Fibroblast of mammary gland (primary cell): ENCODE data around the gene ZDBF2.

Experiments
- DNase-seq: peaks from one replicate; pipeline ENCODE4 v3.0.0-alpha.2; 2010; ENCODE audit warnings: low read depth
- H3K4me3 ChIP-seq: 2 replicates; pipeline ENCODE4 v1.5.1; 2011; ENCODE audit warnings: low read depth, mild to moderate bottlenecking, low read length, moderate library complexity; ENCODE audit not compliant: control insufficient read depth
- CTCF ChIP-seq: conservative IDR thresholded peaks from 2 replicates; pipeline ENCODE4 v1.5.1; 2011; ENCODE audit warnings: low read depth, low read length, inconsistent platforms; ENCODE audit not compliant: control insufficient read depth, insufficient read depth

ZDBF2 gene

GRCh38 chr2:206273905-206274304 lies 558 bp upstream of the ZDBF2 start:
- no peak for TF ChIP-seq CTCF
- peak overlapping the region; percentile 60 for H3K4me3 ChIP-seq
- no peak for DNase-seq

GRCh38 chr2:206275312-206276055 lies 1.0 kb downstream of the ZDBF2 start:
- H3K4me3 ChIP-seq: peak overlapping the region; percentile 60
- TF ChIP-seq CTCF: no peak
- DNase-seq: peak; percentile 62

GRCh38 chr2:206276169-206276942 lies 1.9 kb downstream of the ZDBF2 start:
- no peak for TF ChIP-seq CTCF
- no peak for DNase-seq
- peak overlapping the region; percentile 60 for H3K4me3 ChIP-seq

DNA sequence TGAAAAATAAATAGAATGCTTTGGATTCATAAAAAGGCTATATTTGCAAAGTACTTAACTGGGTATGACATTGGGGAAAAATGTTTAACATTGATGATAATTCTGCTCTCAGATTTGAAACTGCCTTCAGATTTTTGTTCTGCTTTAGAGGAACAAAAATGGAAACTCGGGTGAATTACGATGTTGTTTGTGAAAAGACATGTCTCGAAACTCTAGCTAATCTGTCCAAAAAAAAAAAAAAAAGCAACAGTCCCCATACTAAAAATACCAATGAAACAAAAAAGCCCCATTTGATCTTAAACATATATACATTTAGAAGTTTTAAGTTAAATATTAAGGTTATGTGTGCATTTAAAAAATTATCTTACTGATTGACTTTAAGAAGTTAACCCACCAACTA lies 3.0 kb downstream of the ZDBF2 start:
- H3K4me3 ChIP-seq: no peak overlapping the region
- no peak for TF ChIP-seq CTCF
- no peak for DNase-seq

DNA sequence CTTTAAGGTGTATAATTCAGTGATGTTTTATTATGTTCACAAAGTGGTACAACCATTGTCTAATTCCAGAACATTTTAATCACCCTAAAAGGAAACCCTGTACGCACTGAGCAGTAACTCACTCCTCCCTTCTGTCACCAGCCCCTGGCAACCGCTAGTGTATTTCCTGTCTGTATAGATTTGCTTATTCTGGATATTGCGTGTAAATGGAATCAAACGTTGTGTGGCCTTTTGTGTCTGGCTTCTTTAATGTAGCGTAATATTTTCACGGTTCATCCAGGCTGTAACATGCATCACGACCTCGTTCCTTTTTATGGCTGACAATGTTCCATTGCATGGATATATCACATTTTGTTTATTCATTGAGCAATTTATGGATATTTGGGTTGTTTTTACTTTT lies 8.3 kb downstream of the ZDBF2 start:
- no peak for TF ChIP-seq CTCF
- no peak for DNase-seq
- no peak overlapping the region for H3K4me3 ChIP-seq

DNA sequence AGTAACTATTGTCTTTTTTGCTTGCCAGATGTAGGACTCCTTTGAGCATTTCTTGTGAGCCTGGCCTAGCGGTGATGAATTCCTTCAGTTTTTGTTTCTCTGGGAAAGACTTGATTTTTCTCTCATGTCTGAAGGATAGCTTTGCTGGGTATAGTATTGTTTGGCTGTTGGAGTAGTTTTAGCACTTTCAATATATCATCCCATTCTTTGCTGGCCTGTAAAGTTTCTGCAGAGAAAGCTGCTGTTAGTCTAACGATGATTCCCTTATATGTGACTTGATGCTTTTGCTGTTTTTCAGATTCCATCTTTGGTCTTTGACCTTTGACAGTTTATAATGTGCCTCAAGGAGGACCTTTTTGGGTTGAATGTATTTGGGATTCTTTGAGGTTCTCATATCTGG lies 12.7 kb downstream of the ZDBF2 start:
- H3K4me3 ChIP-seq: no peak overlapping the region
- DNase-seq: no peak
- TF ChIP-seq CTCF: no peak
